Nucleus accumbens (tissue), 56 donors: ENCODE measurements around the gene STYXL1.
A peak's percentile ranks its signal among the peaks of the same experiment; 100 is the strongest.

Experiments
- DNase-seq, 56 donors: peaks; one replicate each; lab custom pipeline; 2025; lab: John Stamatoyannopoulos, UW

The STYXL1 gene

DNA sequence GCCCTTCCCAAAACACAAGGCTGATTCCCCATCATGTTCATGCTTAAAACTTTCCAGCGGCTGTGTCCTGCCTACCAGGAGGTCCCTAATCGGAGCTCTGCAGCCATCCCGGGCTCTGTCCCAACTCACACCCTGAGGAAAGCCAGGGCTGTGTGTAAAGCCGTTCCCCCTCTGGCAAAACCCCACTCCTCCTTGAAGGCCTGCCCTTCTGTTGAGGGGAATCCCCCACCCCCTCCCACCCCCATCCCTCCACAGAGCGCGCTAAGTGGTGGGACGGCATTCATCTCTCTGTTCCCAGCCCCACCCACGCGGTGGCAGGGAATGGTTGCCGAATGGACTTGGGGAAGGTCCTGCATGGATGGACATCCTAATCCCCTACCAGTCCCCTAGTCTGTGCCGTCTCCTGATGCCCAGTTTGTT, 52.7 kb downstream of the STYXL1 start:
- no peak for DNase-seq

DNA sequence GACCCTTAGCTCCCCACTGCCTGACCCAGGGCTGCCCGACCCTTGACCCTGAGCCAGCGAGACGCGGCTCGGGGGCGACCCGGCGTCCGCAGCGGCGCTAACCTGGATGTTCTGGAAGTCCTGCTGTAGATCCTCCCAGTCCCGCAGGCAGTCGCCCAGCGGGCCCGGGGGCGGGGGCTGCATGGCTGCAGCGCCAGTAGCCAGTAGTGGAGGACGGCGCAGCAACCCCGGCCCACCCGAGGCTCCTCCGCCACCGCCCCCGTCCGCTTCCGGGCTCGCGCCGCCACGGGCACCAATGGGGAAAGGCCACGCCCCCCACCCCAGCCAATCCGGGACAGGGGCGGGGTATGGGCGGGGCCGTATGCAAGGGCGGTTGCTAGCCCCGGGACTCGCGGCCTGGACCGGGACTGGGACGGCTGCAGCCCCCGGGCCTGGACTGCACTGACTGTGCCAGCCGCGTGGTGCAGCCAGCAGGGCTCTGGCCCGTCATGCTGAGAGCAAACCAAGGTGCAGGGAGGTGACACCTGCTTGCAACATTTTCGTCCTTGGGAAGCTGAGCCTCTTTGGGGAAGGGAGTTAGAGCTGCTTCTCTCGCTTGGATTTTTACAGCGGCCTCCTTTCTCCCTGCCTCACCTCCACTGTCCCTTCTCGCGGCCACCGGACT, 53.3 kb downstream of the STYXL1 start, which contains the start of gene TMEM120A:
TSS of gene TMEM120A (minus strand) at position 208 of the 664 bp plus-strand sequence. CDS start at position 183, 25 bp downstream.
- peak in 55 of 56 donors; percentile 49 to 96 (median 89) for DNase-seq

DNA sequence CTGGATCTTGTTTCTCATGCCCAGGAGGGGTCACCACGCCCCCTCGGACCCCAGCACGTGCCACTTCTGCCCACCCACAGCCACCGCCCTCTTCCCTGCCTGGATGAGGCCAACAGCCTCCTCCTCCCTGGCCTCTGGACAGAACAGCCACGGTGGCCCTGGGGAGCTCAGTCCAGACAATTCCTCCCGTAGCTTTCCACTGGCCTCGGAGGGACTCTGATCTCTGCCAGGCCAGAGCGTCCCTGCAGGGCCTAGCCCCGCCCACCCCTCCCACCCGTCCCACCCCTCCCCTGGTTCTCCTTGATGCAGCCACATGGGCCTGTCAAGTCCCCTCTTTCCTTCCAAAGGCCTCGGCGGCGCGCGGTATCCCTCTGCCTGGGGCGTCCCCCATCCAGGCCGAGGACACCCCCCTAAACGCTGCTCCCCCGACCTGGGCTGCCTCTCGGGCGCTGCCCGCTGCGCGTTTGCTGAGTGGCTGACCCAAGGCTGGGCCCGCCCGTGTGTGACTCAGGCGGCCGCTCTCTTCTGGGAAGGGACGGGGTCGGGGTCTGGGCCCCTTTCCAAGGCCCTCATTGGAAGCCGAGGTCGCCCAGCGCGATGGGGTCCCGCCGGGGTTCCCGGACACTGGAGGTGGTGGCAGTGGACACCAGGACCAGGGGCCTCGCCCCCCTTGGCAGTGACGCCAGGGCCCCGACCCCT, 54.0 kb downstream of the STYXL1 start:
- DNase-seq: peak in 44 of 56 donors; percentile 18 to 75 (median 52)

DNA sequence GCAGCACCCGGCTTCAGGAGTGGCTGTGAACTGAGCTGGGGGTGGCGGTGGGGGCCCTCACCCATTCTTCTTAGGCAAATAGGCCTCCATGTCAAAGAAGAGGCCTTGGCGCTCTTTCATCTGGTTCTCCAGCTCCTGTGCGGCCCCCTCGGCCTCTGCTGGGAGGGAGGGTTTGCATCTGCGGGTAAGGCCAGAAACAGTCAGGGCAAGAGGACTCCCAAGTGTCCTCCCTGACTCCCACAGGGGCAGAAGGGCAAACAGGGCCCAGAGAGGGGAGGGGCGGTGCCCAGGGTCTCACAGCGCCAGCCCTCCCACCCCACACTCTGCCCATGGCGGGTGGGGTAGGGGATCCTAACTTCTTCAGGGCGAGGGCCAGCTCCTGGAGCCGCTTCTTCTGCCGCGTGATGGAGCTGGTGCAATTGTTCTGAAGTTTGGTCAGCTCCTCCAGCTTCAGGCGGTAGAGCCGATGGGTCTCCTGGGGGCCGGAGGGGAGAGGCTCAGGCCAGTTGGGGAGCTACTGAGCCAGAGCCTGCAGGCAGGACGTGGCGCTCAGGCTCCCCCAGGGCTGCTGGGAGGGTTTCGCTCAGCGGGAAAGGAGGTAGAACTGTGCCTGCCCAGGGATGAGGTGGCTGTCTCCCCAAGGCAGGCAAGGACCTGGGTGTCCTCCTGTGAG, 55.6 kb downstream of the STYXL1 start:
- no peak for DNase-seq

DNA sequence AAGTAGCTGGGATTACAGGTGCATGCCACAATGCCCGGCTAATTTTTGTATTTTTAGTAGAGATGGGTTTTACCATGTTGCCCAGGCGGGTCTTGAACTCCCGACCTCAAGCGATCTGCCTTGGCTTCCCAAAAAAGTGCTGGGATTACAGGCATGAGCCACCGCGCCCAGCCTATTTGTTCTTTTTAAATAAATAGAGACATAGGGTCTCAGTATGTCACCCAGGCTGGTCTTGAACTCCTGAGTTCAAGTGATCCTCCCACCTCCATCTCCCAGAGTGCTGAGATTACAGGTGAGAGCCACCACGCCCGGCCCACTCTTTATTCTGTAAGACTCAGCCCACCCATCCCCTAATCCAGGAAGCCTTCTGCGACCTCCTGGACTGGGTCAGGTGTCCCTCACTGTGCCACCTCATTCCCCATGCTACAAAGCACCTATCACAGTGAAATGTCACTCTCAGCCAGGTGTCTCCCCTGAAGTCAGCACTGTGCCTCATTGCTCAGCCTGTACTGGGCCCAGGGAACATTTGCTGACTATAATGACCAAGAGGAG, 56.2 kb downstream of the STYXL1 start:
- no peak for DNase-seq

DNA sequence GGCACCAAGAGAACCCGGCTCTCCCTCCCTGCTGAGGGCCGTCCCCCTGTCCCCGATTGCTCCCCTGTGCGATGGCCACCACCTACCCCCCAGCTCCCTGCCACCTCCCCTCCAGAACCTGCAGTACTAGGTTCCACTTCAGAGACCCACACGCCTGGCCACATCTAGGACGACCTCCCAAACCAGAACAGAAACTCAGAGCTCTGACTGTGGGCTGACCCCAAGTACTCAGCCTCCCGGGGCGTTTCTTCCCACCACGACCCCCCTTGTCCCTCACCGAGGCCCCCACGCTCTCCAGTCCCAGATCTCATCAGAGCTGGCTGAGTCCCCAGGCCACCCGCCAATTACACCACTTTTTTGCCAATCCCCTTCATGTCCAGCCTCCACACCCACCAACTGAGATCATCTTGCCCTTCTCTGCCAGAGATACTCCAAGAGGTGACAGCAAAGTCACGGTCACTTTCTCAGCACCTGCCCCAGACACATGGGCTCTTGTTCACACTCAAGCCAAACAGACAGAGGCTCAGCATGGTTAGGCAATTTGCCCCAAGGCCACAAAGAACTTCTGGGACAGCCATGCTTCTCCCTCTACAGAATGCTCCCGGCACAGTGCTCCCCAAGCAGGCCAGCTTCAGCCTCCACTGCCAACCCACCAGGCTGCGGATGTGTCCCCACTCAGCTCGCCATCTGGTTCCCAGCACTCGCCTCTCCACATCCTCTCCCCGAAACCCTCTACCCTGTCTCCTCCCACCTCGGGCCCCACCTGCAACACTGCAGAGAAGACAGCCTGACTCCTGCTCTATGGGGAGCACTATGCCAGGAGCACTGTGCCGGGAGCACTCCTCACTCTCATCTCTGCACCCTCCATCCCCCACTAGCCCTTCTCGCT, 58.1 kb downstream of the STYXL1 start:
- DNase-seq: no peak

DNA sequence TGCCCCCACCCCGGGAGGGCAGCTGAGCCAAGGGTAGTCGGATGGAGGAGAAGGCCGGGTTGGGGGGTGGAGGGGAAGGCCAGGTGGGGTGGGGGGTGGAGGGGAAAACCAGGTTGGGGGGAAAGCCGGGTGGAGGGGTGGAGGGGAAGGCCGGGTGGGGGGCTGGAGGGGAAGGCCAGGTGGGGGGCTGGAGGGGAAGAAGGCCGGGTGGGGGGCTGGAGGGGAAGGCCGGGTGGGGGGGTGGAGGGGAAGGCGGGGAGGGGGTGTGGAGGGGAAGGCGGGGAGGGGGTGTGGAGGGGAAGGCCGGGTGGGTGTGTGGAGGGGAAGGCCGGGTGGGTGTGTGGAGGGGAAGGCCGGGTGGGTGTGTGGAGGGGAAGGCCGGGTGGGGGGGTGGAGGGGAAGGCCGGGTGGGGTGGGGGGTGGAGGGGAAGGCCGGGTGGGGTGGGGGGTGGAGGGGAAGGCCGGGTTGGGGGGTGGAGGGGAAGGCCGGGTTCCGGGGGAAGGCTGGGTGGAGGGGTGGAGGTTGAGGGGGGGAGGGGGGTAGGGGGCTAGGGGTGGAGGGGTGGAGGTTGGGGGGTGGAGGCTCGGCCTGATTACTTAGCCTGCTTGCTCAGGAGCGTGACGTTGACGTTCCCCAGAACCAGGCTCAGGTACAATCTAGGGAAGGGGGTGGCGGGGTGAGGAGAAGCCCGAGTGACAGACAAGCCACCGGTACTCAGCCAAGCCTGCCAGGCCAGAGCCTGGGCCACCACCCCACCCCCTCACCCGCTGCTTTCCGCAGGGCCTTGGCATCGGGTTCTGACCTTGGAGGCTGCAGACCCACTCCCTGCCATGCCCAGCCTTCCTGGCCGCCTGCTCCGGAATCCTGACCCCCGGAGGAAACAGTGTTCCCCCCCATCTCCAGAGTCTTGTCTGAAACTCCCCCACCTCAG, 59.0 kb downstream of the STYXL1 start:
- DNase-seq: peak in 11 of 56 donors; percentile 13 to 53 (median 31)

DNA sequence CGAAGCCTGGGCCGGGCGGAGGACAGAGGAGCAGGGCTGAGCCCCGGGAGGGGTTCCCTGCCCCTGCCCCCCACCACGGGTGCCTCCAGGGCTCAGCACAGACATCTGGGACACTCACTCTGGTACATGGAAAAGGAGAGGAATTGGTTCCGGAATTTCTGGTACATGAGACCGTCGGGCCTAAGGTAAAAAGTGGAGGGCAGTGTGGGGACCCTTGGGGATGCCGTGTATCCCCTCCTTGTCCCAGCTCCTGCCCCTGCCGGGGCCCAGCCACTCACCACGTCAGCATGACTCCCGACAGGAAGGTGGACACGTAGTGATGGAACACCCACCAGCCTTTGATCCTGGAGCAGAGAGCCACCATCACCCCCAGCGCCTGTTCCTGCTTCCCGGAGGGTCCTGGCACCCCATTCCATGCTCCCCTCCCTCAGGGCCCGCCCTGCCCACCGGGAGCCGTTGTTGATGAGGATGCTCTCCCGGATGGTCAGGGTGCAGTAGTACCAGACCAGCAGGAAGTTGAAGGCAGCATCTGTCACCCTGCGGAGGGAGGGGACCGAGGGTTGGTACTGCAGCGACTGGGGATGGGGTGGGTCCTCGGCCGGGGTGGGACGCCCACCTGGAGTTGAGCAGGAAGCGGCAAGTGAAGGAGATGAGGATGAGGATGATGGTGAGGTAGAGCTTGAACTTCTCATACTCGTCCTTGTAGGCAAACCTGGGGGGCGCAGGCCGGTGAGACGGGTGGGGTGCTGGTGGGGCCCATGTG, 59.8 kb downstream of the STYXL1 start:
- DNase-seq: no peak

DNA sequence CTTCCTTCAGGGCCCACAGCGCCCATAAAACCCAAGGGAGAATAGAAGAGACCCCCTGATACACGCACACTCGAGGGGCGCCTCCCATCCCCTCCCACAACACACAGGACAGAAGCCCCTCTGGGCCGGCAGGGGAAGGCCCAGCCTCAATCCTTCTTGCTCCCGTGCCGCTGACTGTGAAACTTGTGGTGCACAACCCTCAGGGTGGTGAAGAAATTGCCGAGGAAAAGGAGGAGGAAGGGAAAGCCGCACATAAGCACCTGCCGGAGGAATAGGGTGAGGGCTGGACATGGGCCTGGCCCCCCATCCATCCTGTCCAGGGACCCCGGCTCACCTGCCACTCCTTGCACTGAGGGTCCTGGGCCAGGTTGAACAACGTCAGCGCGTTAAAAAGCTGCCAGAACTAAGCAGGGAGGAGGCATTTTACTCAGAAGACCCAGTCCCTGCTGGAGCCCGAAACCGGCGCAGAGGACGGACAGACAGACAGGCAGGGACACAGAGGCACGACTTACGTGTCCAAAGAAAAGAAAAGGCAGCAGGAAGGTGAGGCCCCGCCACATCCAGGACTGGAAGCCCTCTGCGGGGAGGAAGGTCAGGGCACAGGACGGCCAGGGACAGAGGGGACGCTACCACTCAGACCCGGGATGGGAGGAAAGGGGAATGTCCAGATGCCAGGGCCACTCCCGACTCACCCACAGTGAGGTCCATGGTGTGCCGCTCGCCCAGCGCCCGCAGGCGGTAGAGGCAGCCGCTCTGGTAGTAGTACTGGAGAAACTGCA, 60.6 kb downstream of the STYXL1 start:
- DNase-seq: no peak

DNA sequence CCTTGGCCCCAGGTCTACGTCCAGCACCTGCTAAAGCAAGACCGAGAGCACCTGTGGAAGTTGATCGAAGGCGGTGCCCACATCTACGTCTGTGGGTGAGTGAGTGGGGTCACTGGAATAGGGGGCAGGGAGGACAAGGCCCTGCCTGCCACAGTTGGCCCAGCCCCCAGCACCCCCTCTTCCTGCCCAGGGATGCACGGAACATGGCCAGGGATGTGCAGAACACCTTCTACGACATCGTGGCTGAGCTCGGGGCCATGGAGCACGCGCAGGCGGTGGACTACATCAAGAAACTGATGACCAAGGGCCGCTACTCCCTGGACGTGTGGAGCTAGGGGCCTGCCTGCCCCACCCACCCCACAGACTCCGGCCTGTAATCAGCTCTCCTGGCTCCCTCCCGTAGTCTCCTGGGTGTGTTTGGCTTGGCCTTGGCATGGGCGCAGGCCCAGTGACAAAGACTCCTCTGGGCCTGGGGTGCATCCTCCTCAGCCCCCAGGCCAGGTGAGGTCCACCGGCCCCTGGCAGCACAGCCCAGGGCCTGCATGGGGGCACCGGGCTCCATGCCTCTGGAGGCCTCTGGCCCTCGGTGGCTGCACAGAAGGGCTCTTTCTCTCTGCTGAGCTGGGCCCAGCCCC, 61.5 kb downstream of the STYXL1 start:
- DNase-seq: no peak

DNA sequence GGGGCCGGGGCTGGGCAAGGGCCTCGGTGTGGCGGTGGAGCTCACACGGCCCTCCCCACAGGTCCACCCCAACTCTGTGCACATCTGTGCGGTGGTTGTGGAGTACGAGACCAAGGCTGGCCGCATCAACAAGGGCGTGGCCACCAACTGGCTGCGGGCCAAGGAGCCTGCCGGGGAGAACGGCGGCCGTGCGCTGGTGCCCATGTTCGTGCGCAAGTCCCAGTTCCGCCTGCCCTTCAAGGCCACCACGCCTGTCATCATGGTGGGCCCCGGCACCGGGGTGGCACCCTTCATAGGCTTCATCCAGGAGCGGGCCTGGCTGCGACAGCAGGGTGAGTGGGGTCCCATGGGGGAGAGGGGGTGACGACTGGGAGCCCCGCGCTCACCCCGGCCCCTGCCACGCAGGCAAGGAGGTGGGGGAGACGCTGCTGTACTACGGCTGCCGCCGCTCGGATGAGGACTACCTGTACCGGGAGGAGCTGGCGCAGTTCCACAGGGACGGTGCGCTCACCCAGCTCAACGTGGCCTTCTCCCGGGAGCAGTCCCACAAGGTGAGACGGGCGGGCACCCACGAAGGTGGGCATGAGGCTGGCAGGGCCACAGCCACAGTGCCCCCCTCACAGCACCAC, 62.2 kb downstream of the STYXL1 start:
- DNase-seq: no peak

DNA sequence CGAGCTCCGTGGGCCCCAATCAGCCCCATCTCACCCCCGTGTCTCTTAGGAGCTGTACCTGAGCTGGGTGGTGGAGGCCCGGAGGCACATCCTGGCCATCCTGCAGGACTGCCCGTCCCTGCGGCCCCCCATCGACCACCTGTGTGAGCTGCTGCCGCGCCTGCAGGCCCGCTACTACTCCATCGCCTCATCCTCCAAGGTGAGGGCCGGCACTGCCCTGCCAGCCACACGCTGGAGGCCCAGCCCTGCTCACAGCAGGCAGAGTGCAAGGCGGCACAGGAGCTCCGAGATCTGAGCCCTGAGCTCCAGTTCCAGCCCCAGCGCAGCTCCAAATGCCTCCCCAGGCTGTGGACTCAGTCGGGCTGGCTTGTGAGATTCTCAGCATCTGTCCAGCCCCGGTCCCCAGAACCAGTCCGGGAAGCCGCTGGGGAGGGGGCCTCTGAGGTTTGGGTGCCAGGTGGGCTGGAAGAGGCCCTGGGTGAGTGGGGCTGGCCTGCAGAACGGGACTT, 62.7 kb downstream of the STYXL1 start:
- no peak for DNase-seq

DNA sequence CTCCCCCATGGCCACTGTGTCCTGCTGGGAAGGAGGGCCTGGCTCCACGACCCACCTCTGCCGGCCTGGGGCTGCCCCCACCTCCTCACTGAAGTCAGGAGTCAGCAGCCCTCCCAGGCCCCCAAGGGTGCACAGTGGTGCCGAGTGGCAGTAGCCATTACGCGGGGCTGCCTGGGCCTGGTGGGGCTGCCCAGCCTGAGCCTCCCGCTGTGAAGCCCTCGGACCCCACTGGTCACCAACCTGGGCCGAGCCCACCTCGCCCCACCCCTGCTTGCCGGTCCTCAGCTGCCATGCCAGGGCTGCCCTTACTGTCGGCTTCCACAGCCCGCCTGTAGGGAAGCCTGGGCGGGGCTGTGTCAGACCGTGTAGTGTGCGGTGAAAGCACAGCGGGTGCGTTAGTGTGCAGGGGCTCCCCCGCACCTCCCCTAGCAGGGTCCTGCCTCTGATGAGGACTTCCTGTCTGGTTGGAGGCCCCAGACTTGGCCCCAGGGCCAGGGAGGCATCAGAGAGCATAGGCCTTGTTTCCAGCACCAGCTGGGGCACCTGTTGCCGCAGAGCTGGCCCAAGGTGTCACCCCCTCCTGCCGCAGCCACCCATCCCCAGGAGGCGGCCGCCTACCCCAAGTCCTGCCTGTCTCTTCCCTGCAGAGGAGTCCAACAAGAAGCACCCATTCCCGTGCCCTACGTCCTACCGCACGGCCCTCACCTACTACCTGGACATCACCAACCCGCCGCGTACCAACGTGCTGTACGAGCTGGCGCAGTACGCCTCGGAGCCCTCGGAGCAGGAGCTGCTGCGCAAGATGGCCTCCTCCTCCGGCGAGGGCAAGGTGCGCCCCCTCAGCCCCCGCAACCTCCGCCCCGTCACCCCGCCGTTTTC, 63.4 kb downstream of the STYXL1 start:
- DNase-seq: no peak

DNA sequence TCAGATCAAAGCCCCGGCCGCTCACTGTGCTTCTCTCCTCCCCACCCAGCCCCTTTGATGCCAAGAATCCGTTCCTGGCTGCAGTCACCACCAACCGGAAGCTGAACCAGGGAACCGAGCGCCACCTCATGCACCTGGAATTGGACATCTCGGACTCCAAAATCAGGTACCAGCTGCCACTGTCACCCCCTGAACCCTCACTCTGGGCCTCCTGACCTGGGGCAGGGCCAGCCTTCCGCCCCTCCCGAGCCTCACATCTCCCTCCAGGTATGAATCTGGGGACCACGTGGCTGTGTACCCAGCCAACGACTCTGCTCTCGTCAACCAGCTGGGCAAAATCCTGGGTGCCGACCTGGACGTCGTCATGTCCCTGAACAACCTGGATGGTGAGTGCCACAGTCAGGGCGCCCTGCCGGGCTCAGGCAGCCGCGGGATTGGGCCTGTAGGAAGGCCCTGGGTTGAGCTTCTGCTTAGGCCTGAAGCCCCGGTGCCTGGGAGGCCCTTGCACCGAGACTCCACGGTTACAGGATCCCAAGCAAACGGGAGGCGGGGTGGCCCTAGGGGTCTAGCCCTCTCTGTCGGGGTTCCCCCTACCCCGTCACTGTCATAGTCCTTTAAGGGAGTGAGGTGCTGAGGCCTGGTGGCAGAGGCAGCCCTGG, 64.2 kb downstream of the STYXL1 start:
- DNase-seq: no peak
